Fibroblast of pulmonary artery (primary cell): ENCODE measurements around the gene PHYHD1.

Experiments
- DNase-seq: peaks from one replicate; pipeline ENCODE4 v3.0.0-alpha.2; 2010; ENCODE audit warnings: low read depth
- H3K4me3 ChIP-seq: replicated peaks from 2 replicates; pipeline ENCODE4 v1.5.1; 2011; ENCODE audit warnings: low read depth, mild to moderate bottlenecking, control low read depth, low read length, moderate library complexity
- CTCF ChIP-seq: IDR thresholded peaks from 2 replicates; pipeline ENCODE4 v1.5.1; 2011; ENCODE audit warnings: mild to moderate bottlenecking, control low read depth, low read length, inconsistent platforms; ENCODE audit errors: missing control alignments

The PHYHD1 gene

DNA sequence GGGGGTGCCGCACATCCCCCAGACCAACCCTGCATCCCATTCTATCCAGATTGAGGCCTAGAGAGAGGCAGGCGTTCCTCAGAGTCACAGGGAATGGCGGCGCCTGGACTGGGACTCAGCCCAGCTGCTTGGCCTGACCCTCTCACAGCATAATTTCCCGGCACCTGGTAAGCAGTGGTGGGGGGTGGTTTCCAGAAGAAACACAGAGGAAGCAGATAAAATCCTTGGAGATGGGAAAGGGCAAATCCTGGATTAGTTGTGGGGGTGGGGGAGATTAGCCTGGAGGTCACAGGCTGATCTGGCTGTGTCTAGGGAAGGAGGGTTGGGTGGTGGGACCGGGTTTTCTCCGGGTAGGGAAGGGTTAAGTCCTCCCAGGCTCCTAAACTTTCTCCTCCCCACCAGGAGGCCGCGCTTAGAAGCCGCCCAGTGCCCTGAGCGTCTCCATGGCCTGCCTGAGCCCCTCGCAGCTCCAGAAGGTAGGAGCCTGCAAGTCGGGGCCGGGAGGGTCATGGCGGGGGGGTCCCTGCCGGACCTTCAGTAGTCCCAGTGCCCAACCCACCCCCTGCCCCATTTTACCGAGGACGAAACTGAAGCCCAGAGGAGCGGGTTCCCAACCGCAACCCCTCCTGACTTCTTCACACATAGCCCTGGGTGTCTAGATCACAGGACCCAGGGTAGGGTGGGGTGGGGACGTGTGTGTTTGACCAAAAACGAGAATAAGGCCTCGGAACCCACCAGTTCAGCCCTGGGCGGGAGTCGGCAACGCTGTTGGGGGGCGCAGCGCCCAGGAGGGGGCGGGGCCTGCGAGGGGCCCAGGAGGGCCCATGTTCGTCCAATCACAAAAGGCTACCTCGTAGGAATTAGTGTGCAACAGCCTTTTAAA, 1.3 kb downstream of the PHYHD1 start:
- DNase-seq: peak; percentile 60
- peak overlapping the region; percentile 55 for H3K4me3 ChIP-seq
- no peak for TF ChIP-seq CTCF

DNA sequence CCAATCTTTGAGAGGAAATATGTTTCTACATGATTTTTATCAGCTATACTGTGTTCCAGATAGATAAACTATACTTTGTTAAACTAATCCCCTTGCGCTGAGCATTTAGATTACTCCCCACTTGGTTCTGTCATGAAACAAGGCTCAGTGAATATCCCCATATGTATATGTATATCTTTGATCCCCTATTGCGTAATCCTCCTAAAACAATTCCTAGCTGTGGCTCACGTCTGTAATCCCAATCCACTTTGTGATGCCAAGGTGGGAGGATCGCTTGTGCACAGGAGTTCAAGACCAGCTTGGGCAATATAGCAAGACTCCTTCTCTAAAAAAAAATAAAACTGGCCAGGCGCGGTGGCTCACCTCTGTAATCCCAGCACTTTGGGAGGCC, 2.7 kb downstream of the PHYHD1 start:
- no peak for TF ChIP-seq CTCF
- DNase-seq: no peak
- no peak overlapping the region for H3K4me3 ChIP-seq

DNA sequence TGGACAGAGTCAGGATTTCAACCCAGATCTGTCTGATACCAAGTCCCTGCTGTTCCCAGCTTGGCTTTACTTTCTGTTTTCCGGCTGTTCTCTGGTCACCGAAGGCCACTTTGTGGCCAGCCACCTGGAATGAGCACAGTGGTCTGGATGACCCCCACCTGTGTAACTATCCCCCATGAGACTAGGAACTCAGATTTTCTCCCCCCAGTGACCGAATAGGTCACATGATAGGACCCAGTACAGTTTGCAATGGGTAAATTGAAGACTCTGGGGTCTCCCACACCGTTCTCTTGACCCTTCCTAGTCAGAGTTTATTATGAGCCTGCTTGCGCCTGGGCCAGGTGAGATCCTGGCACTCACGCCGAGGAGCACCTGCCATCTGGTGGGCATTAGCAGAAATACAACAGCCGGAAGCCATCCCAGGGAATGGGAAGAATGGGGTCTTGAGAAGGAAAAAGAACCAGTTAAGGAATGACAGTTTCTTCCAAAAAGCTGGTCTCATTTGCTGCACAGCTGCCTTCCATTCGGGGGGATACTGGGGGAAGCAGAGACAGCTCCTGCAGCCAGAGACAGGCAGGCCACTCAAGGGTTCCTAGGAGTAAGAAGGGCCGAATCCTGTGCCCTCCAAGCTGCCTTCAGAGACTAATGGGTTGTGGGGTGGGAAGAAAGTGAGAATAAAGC, 7.1 kb downstream of the PHYHD1 start:
- H3K4me3 ChIP-seq: no peak overlapping the region
- peak; percentile 88 for TF ChIP-seq CTCF
- peak; percentile 64 for DNase-seq

DNA sequence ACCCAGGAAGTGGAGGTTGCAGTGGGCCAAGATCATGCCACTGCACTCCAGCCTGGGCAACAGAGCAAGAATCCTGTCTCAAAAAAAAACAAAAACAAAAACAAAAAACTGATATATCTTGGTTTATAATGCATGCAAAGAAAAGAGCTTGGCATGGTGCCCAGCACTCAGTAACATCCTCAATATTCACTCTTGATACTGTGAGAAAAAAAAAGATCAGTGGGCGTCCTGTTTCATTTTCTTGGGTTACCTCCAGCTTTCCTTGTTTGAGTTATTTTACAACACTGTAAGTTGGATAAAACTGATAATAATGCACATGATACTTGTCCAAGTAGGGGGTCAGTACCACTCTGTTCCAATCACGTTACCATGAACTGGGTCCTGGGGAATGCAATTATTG, 7.8 kb downstream of the PHYHD1 start:
- no peak for TF ChIP-seq CTCF
- H3K4me3 ChIP-seq: no peak overlapping the region
- DNase-seq: no peak

GRCh38 chr9:128929560-128929959, 8.8 kb downstream of the PHYHD1 start:
- H3K4me3 ChIP-seq: no peak overlapping the region
- no peak for DNase-seq
- no peak for TF ChIP-seq CTCF

DNA sequence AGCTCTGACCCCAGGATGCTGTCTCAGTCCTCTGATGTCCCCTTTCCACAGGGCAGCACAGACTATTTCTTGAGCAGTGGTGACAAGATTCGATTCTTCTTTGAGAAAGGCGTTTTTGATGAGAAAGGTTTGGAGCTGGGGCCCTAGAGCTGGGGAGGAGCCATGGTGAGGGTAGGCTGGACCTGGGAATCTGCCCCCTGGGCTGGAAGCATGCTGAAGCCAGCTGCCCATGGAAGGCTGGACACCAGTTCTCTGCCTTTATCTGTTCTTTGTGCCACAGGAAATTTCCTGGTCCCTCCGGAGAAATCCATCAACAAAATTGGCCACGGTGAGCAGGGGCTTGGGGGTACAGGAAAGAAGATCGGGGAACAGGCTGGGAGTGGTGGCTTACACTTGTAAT, 12.9 kb downstream of the PHYHD1 start:
- no peak overlapping the region for H3K4me3 ChIP-seq
- no peak for DNase-seq
- TF ChIP-seq CTCF: no peak
